Measurements from ENCODE around the gene SELENOI. TPM values are rescaled to one million over a fixed set of nuclear protein-coding genes. Genes with fewer than 3 reads are reported as not detected.
"Not testable (repeated sequence)": the region's sequence is repeated elsewhere in the genome, so short reads cannot be mapped to it uniquely, and the experiment has no call there.

Gene SELENOI
- total RNA-seq, 1 donor from 2014 or later, result 13.0 TPM

DNA sequence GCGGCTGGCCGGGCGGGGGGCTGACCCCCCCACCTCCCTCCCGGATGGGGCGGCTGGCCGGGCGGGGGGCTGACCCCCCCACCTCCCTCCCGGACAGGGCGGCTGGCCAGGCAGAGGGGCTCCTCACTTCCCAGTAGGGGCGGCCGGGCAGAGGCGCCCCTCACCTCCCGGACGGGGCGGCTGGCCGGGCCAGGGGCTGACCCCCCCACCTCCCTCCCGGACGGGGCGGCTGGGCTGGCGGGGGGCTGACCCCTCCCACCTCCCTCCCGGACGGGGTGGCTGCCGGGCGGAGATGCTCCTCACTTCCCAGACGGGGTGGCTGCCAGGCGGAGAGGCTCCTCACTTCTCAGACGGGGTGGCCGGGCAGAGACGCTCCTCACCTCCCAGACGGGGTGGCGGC is 25.0 kb downstream of the SELENOI start:
- H3K9me3 ChIP-seq (ENCODE audit: control insufficient read depth in 3 of 3, low read length in 3 of 3); H3K4me3 ChIP-seq (ENCODE audit: low read length in 3 of 3); H3K9ac ChIP-seq (ENCODE audit: low read depth in 1 of 3, low read length in 3 of 3); H3K27me3 ChIP-seq (ENCODE audit: control insufficient read depth in 3 of 3, insufficient read depth in 3 of 3, low read length in 3 of 3); H3K27ac ChIP-seq (ENCODE audit: low read depth, low read length); H3K4me1 ChIP-seq (ENCODE audit: control insufficient read depth in 3 of 3, insufficient read depth in 3 of 3, low read length in 3 of 3): not testable (repeated sequence)
- peaks cover 9 to 23% (median 16%) of the 10 kb centered on the region in 3 donors for H3K36me3 ChIP-seq (ENCODE audit: control insufficient read depth in 3 of 3, insufficient read depth in 3 of 3, low read length in 3 of 3)

DNA sequence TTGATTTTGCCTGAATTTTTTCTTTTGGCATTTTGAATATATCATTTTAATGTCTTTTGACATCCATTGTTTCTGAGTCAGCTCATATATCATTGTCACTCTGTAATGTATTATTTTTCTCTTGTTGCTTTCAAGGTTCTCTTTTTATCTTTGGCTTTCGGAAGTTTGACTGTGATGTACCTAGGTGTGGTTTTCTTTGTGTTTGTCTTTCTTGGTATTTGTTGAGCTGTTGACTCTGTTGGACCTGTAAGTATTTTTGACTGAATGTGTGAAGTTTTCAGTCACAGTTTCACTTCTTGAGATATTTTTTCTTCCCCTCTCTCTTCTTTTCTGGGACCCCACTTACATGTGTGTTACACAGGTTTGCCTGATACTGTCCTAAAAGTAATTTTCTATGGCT is 30.9 kb downstream of the SELENOI start:
- peaks cover 6 to 11% (median 7%) of the 10 kb centered on the region in 3 donors for H3K36me3 ChIP-seq (ENCODE audit: control insufficient read depth in 3 of 3, insufficient read depth in 3 of 3, low read length in 3 of 3)

DNA sequence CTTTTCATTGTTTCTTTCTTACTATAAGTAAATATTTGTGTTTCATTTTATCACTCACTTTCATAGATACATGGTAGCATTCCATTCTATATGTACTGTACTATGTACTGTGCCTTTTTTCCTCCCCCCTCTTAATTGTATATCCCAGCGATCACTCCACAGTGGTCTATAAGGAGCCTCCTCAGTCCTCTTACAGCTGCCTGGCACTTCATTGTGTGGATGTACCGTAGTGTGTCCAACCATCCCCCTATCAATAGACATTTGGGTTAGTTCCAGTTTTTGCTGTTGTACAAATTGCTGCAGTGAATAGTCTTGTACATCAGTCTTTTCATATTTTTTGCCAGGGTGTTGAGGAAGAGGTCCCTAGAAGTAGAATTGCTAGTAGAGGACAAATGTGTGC is 34.3 kb downstream of the SELENOI start:
- no peaks in the 10 kb centered on the region for H3K9me3 ChIP-seq (ENCODE audit: control insufficient read depth in 3 of 3, low read length in 3 of 3)
- H3K27ac ChIP-seq (ENCODE audit: low read depth, low read length), result no peak overlapping the region
- no peaks in the 10 kb centered on the region for H3K4me1 ChIP-seq (ENCODE audit: control insufficient read depth in 3 of 3, insufficient read depth in 3 of 3, low read length in 3 of 3)
- peaks cover 0 to 8% (median 0%) of the 10 kb centered on the region in 3 donors for H3K36me3 ChIP-seq (ENCODE audit: control insufficient read depth in 3 of 3, insufficient read depth in 3 of 3, low read length in 3 of 3)
- H3K4me3 ChIP-seq (ENCODE audit: low read length in 3 of 3), result no peak overlapping the region
- no peak overlapping the region for H3K9ac ChIP-seq (ENCODE audit: low read depth in 1 of 3, low read length in 3 of 3)
- no peaks in the 10 kb centered on the region for H3K27me3 ChIP-seq (ENCODE audit: control insufficient read depth in 3 of 3, insufficient read depth in 3 of 3, low read length in 3 of 3)

More for the DNA sequence above, 30.9 kb downstream of the SELENOI start:
- H3K9ac ChIP-seq (ENCODE audit: low read depth in 1 of 3, low read length in 3 of 3), result no peak overlapping the region
- no peak overlapping the region for H3K27ac ChIP-seq (ENCODE audit: low read depth, low read length)
- H3K27me3 ChIP-seq (ENCODE audit: control insufficient read depth in 3 of 3, insufficient read depth in 3 of 3, low read length in 3 of 3), result no peaks in the 10 kb centered on the region
- H3K9me3 ChIP-seq (ENCODE audit: control insufficient read depth in 3 of 3, low read length in 3 of 3), result no peaks in the 10 kb centered on the region
- H3K4me3 ChIP-seq (ENCODE audit: low read length in 3 of 3), result no peak overlapping the region
- no peaks in the 10 kb centered on the region for H3K4me1 ChIP-seq (ENCODE audit: control insufficient read depth in 3 of 3, insufficient read depth in 3 of 3, low read length in 3 of 3)

DNA sequence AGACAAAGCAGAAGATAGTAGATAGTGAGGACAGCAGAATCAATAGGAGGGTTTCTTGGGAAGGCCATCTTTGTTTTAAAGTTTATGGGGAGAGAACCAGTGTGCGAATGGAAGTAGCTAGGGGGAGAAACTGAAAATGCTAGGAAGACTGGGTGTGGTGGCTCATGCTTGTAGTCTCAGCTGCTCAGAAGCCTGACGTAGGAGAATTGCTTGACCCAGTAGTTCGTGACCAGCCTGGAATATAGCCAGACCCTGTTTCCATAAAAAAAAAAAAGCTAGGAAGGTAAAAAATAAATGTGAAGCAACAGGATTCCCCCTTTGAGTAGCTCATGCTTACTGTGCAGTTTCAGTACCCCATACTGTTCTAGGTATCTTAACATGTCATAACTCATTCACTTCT is 36.6 kb downstream of the SELENOI start:
- no peaks in the 10 kb centered on the region for H3K4me1 ChIP-seq (ENCODE audit: control insufficient read depth in 3 of 3, insufficient read depth in 3 of 3, low read length in 3 of 3)
- peaks cover 0 to 12% (median 0%) of the 10 kb centered on the region in 3 donors for H3K36me3 ChIP-seq (ENCODE audit: control insufficient read depth in 3 of 3, insufficient read depth in 3 of 3, low read length in 3 of 3)
- H3K4me3 ChIP-seq (ENCODE audit: low read length in 3 of 3), result no peak overlapping the region
- H3K27me3 ChIP-seq (ENCODE audit: control insufficient read depth in 3 of 3, insufficient read depth in 3 of 3, low read length in 3 of 3), result no peaks in the 10 kb centered on the region
- H3K27ac ChIP-seq (ENCODE audit: low read depth, low read length), result no peak overlapping the region
- no peaks in the 10 kb centered on the region for H3K9me3 ChIP-seq (ENCODE audit: control insufficient read depth in 3 of 3, low read length in 3 of 3)
- no peak overlapping the region for H3K9ac ChIP-seq (ENCODE audit: low read depth in 1 of 3, low read length in 3 of 3)

DNA sequence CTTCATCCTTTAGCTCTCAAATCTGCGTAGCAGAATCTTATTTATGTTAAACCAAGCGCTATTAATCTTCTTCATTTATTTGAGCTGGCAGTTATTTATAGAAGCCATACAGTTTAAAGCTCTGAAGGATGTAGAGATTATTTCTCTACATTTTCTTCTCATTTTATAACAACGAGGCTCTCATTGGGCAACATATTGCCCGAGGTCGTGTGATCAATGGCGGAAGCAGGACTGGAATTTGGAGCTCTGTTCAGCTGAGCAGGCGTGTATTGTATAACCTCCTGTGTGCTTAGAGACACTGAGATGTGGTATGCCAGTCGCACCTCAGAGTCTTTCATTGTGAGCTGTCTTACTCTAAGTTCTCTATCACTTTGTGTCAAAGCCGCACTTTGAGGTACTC is 38.2 kb downstream of the SELENOI start:
- Histone ChIP-seq H3K4me3 (ENCODE audit: low read length in 3 of 3) (no peak overlapping the region), H3K9ac (ENCODE audit: low read depth in 1 of 3, low read length in 3 of 3) (no peak overlapping the region), H3K27me3 (ENCODE audit: control insufficient read depth in 3 of 3, insufficient read depth in 3 of 3, low read length in 3 of 3) (no peaks in the 10 kb centered on the region), H3K9me3 (ENCODE audit: control insufficient read depth in 3 of 3, low read length in 3 of 3) (no peaks in the 10 kb centered on the region), H3K36me3 (ENCODE audit: control insufficient read depth in 3 of 3, insufficient read depth in 3 of 3, low read length in 3 of 3) (peaks cover 0 to 16% (median 10%) of the 10 kb centered on the region in 3 donors), H3K4me1 (ENCODE audit: control insufficient read depth in 3 of 3, insufficient read depth in 3 of 3, low read length in 3 of 3) (no peaks in the 10 kb centered on the region), H3K27ac (ENCODE audit: low read depth, low read length) (no peak overlapping the region)

DNA sequence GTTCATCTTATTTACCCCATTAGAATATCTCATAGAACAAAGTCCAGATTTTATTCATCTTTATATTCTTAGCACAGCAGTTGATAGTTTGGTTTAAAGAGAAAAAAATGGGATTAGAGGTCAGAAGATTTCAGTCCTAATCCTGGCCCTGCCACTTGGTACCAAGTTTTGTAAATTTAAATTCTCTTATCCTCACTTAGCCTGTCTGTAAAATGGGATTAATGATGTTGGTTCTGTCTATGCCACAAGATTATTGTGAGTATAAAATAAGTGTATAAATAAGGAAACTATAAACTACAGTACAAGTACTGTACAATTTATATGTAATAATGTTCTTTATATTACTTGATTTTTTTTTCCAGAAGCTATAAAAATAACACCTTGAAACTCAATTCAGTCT is 38.7 kb downstream of the SELENOI start:
- no peaks in the 10 kb centered on the region for H3K9me3 ChIP-seq (ENCODE audit: control insufficient read depth in 3 of 3, low read length in 3 of 3)
- H3K4me3 ChIP-seq (ENCODE audit: low read length in 3 of 3), result no peak overlapping the region
- H3K27me3 ChIP-seq (ENCODE audit: control insufficient read depth in 3 of 3, insufficient read depth in 3 of 3, low read length in 3 of 3), result no peaks in the 10 kb centered on the region
- H3K4me1 ChIP-seq (ENCODE audit: control insufficient read depth in 3 of 3, insufficient read depth in 3 of 3, low read length in 3 of 3), result no peaks in the 10 kb centered on the region
- peaks cover 0 to 18% (median 13%) of the 10 kb centered on the region in 3 donors for H3K36me3 ChIP-seq (ENCODE audit: control insufficient read depth in 3 of 3, insufficient read depth in 3 of 3, low read length in 3 of 3)
- no peak overlapping the region for H3K9ac ChIP-seq (ENCODE audit: low read depth in 1 of 3, low read length in 3 of 3)
- no peak overlapping the region for H3K27ac ChIP-seq (ENCODE audit: low read depth, low read length)

DNA sequence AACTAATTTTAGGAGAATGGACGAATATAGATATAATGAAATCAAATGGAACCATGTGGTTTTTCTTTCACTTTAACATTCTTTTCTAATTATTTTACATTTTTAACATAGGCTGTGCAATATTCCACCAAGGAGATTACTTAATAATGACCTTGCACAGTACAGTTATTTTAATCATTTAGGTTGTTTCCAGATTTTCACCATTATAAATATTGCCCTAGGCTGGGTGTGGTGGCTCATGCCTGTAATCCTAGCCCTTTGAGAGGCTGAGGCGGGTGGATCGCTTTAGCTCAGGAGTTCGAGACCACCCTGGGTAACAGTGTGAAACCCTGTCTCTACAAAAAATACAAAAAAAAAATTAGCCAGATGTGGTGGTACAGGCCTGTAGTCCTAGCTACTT is 41.2 kb downstream of the SELENOI start:
- Histone ChIP-seq H3K36me3 (ENCODE audit: control insufficient read depth in 3 of 3, insufficient read depth in 3 of 3, low read length in 3 of 3) (peaks cover 0 to 32% (median 13%) of the 10 kb centered on the region in 3 donors), H3K27me3 (ENCODE audit: control insufficient read depth in 3 of 3, insufficient read depth in 3 of 3, low read length in 3 of 3) (no peaks in the 10 kb centered on the region), H3K4me1 (ENCODE audit: control insufficient read depth in 3 of 3, insufficient read depth in 3 of 3, low read length in 3 of 3) (no peaks in the 10 kb centered on the region), H3K4me3 (ENCODE audit: low read length in 3 of 3) (no peak overlapping the region), H3K9ac (ENCODE audit: low read depth in 1 of 3, low read length in 3 of 3) (no peak overlapping the region), H3K27ac (ENCODE audit: low read depth, low read length) (no peak overlapping the region), H3K9me3 (ENCODE audit: control insufficient read depth in 3 of 3, low read length in 3 of 3) (no peaks in the 10 kb centered on the region)

DNA sequence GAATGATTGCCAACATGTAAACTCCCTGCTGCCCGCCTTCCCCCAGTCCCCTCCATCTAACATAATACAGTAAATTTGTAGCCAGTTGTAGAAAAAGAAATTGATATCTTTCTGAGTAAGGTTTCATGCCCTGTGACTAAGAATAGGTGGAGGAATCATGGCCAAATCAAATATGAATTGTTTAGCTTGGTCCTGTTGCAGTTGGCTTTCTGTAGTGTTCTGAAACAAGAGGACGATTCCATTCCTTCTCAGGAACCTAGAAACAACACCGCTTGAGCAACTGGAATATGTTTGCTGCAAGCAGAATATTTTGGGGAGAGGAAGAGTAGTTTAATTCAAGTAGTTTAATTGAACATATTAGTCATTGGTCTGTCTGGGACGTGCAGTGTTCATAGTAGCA is 48.8 kb downstream of the SELENOI start:
- Histone ChIP-seq H3K36me3 (ENCODE audit: control insufficient read depth in 3 of 3, insufficient read depth in 3 of 3, low read length in 3 of 3) (peaks cover 0 to 12% (median 5%) of the 10 kb centered on the region in 3 donors), H3K4me3 (ENCODE audit: low read length in 3 of 3) (no peak overlapping the region), H3K27ac (ENCODE audit: low read depth, low read length) (no peak overlapping the region), H3K4me1 (ENCODE audit: control insufficient read depth in 3 of 3, insufficient read depth in 3 of 3, low read length in 3 of 3) (no peaks in the 10 kb centered on the region), H3K27me3 (ENCODE audit: control insufficient read depth in 3 of 3, insufficient read depth in 3 of 3, low read length in 3 of 3) (no peaks in the 10 kb centered on the region), H3K9me3 (ENCODE audit: control insufficient read depth in 3 of 3, low read length in 3 of 3) (no peaks in the 10 kb centered on the region), H3K9ac (ENCODE audit: low read depth in 1 of 3, low read length in 3 of 3) (no peak overlapping the region)

DNA sequence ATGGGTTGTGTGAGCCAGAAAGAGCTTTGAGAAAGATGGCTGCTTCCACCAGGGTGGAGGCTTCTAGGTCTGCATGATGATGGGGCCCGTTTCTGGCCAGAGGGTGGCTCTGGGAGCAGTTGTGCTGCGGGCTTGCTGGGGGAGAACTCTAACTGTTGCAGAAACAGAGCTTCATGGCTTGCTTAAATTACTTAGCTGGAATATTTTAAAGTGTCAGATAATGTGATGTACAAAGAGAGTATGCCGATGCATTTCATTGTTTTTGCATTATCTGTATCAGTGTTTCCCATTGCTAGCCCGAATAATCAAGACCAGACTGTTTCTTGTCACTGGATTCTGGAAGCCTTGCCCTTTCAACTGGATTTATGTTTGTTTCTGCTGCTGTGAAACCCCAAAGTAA is 49.5 kb downstream of the SELENOI start:
- Histone ChIP-seq H3K4me3 (ENCODE audit: low read length in 3 of 3) (no peak overlapping the region), H3K9ac (ENCODE audit: low read depth in 1 of 3, low read length in 3 of 3) (no peak overlapping the region), H3K27ac (ENCODE audit: low read depth, low read length) (no peak overlapping the region), H3K9me3 (ENCODE audit: control insufficient read depth in 3 of 3, low read length in 3 of 3) (no peaks in the 10 kb centered on the region), H3K36me3 (ENCODE audit: control insufficient read depth in 3 of 3, insufficient read depth in 3 of 3, low read length in 3 of 3) (peaks cover 0 to 6% (median 5%) of the 10 kb centered on the region in 3 donors), H3K27me3 (ENCODE audit: control insufficient read depth in 3 of 3, insufficient read depth in 3 of 3, low read length in 3 of 3) (no peaks in the 10 kb centered on the region), H3K4me1 (ENCODE audit: control insufficient read depth in 3 of 3, insufficient read depth in 3 of 3, low read length in 3 of 3) (peaks cover 0 to 4% (median 2%) of the 10 kb centered on the region in 3 donors)

DNA sequence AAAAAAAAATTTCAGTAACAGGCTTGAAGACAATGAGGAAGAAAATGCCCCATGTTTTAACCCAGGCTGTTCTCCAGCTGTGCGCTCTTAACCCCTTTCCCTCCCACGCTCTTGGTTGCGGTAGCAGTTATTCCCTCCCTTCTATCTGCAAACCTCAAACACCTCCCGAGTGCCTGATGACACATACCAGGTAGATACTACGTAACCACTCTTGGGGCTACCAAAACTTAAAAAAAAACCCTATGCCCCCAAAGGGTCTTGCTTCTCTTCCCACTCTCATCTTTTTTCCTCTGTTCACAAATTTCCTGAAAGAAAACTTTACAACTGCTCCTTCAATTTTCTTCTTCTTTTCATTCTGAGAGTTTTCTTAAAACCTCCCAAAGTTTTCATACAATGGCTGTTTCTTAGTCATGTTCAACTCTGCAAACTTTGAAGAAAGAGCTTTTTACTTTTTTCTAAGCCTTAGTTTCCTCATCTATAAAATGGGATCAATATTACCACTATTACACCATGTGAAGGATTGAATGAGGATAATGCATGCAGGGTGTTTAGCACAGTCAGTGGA is 50.9 kb downstream of the SELENOI start:
- no peak overlapping the region for H3K4me3 ChIP-seq (ENCODE audit: low read length in 3 of 3)
- H3K27me3 ChIP-seq (ENCODE audit: control insufficient read depth in 3 of 3, insufficient read depth in 3 of 3, low read length in 3 of 3), result peaks cover 3% of the 10 kb centered on the region in 3 donors
- H3K9me3 ChIP-seq (ENCODE audit: control insufficient read depth in 3 of 3, low read length in 3 of 3), result no peaks in the 10 kb centered on the region
- peaks cover 2 to 4% (median 4%) of the 10 kb centered on the region in 3 donors for H3K4me1 ChIP-seq (ENCODE audit: control insufficient read depth in 3 of 3, insufficient read depth in 3 of 3, low read length in 3 of 3)
- H3K27ac ChIP-seq (ENCODE audit: low read depth, low read length), result no peak overlapping the region
- H3K9ac ChIP-seq (ENCODE audit: low read depth in 1 of 3, low read length in 3 of 3), result no peak overlapping the region
- peaks cover 0 to 5% (median 0%) of the 10 kb centered on the region in 3 donors for H3K36me3 ChIP-seq (ENCODE audit: control insufficient read depth in 3 of 3, insufficient read depth in 3 of 3, low read length in 3 of 3)
